ENCODE data around the gene TEX28.
A peak's percentile ranks its signal among the peaks of the same experiment; 100 is the strongest.
"Not testable (repeated sequence)": the region's sequence is repeated elsewhere in the genome, so short reads cannot be mapped to it uniquely, and the experiment has no call there.

The TEX28 gene

DNA sequence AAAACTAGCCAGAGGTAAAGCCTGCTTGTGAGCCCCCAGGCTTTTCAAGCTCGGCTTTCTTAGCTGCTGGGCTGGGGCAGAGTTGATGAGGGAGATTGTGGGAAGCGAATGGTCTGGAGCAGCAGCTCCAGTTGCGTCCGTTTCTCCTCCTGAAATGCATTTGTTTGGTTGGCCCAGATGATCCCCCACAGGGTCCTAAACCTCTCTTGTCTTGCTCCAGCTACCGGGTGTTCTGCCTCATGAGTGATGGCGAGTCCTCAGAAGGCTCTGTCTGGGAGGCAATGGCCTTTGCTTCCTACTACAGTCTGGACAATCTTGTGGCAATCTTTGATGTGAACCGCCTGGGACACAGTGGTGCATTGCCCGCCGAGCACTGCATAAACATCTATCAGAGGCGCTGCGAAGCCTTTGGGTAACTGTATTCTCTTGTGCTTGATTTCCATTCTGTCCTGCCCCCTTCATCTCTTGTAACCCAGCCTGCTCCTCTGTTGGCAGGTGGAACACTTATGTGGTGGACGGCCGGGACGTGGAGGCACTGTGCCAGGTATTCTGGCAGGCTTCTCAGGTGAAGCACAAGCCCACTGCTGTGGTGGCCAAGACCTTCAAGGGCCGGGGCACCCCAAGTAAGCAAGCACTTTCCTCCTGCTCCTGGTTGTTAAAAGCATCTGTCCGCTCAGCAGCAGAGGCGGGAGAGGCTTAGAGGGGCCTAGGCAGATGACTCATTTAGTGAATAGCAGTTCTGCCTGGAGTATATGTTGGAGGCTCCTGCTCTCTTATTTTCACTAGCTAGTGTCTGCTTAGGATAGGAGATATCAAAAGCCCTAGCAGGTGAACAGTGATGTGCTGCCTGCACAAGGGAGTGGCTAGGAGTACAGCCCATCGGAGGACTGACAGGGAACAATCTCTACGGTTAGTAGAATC is 16.0 kb upstream of the TEX28 start:
- no peak for DNase-seq

DNA sequence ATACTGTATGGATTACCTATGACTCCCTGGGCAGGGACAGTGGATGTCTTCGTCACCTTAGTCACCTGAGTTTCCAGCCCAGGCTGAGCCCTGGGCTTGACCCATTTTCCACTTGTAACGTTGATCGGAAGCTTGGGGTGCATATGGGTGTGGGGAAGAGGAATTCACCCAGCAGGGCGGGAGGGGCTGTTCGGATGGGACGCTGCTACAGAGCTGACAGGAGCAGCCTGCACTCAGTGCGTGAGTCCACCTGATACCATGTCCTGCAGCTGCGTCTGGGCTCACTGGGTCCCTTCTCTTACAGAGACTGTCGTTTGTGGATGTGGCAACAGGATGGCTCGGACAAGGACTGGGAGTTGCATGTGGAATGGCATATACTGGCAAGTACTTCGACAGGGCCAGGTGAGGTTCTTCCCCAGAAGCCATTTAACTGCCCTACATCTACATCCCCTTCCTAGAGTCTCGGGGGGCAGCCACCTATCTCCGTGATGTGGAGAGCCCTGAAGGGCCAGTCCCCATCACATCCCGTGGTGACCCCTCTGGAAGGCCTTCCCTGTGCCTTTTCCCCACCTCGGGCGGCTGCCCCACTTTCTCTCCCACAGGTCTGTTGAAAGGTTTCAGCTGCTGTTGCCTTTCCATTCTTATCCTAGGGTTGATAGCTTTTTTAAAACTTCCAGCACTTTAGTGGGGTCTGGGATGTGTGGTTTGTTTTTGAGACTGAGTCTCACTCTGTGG is 14.3 kb upstream of the TEX28 start:
- DNase-seq, result no peak

DNA sequence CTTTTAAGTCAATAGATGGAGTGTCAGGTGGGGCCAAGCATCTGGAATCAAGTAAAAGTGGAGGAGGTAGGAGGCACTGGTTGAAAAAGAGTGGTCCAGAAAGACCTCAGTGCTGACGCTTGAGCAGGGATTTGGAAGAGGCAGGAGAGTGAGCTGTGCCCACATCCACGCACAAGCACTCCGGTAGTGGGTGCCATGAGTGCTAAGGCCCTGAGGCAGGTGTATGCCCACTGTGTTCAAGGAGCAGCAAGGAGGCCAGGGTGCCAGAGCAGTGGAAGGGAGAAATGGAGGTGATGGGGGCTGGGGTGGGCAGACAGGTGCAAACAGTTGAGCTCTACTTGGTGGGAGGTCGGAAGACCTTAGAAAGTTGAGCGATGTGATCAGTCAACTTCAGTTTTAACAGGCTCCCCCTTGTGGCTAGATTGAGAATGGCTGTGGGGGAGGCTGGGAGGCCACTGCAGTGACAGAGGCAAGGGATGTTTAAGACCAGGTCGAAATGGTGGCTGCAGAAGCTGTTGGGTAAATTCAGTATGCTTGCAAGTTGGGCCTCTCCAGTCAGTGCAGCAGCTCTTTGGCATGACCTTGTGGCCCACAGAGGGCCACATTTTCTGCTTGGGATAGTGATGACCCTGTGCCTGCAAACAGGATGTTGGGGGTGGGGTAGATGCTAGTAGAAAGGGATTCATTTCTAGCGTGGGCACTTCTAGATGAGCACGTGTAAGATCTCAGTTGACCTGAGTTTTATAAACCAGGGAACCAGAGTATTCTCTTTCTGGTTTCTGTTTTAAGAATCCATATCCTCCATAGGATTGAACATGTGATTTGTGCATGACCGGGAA is 13.4 kb upstream of the TEX28 start:
- peak; percentile 65 for DNase-seq

DNA sequence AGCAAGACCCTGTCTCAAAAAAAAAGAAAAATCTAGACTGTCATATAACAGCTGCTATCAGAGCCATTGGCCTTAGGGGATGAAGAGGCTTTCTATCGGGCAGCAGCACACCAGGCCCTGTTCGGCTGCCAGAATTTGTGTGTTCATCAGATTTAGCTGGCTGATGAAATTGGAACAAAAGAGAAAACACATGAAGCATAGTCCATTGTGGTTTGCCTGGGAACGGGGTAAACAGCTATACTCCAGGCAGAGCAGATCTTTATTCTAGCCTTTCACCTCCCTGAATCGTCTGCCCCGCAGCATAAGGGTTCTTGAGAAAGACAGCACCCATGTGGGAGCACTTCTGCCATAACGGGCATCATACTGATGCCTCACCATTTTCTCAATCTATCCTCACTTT is 12.3 kb upstream of the TEX28 start:
- DNase-seq, result no peak

DNA sequence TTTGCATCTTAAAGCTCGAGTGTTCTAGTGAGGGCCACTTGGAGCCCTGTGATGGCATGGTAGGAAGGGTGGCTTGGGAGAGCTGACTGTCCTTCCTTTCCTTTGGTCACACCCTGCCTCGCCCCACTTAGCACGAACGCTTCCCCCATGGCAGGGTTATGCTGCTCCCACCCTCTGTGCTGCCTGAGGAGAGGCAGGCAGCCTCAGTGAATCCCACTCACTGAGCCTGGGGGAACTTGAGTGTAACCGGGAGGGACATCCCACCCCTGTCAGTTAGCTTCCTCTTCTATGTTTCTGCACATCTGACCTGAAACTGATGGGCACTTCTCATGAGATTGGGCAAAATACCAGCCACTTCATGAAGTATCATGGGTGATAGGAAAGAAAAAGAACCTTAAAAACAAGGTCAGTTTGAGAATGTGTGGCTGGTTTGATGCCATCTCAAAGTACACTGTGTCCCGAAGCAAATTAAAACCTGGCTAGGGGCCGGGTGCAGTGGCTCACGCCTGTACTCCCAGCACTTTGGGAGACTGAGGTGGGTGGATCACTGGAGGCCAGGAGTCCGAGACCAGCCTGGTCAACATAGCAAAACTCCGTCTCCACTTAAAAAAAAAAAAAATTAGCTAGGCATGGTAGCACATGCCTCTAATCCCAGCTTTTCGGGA is 10.7 kb upstream of the TEX28 start:
- no peak for DNase-seq

DNA sequence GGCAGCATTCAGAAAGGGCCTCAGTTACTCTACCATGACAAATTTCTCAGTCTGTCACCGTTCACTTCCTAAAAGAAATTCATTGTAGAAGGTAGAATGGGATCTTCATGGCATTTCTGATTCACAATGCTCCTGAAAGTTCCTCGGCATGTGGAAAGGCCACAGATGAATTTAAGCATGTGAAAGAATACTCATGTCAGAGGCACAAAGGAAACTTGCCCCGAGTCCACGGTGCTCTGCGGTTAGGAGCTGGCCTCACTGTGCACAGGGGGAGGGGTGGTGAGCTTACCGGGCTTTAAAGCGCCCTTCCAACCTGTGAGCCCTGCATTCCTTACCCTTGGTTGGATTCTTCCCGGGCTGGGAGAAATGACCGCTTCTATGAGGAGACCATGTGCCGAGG is 9.9 kb upstream of the TEX28 start:
- no peak for DNase-seq

DNA sequence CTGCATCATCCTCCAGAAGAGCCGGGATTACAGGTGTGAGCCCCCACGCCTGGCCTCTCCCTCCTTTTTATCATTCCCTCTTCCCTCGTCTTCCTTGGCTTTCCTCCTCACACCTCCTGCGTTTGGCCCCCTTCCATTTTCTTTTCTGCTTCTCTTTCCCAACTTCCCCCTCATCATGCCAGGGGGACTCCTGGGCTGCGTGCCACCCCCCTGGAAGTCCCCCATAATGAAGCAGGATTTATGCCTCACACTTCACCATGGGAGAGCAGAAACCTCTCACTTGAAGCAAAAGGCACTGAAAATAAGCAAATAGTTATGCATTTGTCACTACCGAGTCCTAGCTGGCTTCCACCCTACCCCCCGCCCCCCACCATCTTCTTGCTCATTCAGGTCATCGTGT is 8.6 kb upstream of the TEX28 start:
- no peak for DNase-seq

DNA sequence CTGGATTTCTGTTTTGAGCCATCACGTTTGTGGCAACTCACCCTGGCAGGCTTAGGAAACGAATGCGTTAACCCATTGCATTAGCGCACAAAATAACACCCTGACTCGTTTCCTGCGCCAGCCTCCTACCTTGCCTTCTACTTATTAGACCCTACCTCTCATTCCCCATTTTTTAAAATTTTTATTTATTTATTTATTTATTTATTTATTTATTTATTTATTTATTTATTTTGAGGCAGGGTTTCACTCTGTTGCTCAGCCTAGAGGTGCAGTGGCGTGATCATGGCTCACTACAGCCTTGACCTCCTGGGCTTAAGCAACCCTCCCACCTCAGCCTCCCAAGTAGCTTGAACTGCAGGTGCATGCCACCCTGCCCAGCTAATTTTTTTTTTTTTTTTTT is 8.1 kb upstream of the TEX28 start:
- DNase-seq, result not testable (repeated sequence)

DNA sequence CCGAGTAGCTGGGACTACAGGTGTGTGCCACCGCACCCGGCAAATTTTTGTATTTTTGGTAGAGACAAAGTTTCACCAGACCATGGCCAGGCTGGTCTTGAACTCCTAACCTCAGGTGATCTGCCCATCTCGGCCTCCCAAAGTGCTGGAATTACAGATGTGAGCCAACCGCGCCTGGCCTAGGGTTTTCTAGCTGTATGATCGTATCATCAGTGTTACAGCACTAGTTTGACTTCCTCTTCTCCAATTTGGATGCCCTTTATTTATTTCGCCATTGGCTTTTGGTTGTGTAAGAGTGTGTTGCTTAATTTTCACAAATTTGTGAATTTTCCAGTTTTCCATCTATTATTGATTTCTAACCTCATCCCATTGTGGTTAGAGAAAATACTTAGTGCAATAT is 5.9 kb upstream of the TEX28 start:
- DNase-seq, result no peak

DNA sequence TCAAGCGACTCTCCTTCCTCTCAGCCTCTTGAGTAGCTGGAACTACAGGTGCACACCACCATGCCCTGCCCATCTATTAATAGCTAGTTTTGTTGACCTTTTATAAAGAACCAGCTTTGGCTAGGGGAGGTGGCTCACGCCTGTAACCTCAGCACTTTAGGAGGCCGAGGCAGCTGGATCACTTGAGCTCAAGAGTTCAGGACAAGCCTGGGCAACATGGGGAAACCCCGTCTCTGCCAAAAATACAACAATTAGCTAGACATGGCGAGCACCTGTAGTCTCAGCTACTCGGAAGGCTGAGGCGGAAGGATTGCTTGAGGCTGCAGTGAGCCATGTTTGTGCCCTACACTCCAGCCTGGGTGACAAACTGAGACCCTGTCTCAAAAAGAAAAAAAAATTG is 3.4 kb upstream of the TEX28 start:
- DNase-seq, result no peak

DNA sequence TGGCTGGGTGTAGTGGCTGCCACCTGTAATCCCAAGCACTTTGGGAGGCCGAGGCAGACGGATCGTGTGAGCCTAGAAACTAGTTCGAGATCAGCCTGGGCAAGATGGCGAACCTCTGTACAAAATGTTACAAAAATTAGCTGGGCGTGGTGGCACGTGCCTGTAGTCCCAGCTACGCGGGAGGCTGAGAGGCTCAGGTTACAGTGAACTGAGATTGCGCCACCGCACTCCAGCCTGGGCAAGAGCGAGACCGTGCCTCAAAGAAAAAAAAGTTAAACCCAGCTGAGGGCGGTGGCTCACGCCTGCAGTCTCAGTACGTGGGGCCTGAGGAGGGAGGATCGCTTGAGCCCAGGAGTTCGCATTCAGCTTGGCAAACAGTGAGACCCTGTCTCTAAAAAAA is 1.8 kb upstream of the TEX28 start:
- DNase-seq, result no peak

DNA sequence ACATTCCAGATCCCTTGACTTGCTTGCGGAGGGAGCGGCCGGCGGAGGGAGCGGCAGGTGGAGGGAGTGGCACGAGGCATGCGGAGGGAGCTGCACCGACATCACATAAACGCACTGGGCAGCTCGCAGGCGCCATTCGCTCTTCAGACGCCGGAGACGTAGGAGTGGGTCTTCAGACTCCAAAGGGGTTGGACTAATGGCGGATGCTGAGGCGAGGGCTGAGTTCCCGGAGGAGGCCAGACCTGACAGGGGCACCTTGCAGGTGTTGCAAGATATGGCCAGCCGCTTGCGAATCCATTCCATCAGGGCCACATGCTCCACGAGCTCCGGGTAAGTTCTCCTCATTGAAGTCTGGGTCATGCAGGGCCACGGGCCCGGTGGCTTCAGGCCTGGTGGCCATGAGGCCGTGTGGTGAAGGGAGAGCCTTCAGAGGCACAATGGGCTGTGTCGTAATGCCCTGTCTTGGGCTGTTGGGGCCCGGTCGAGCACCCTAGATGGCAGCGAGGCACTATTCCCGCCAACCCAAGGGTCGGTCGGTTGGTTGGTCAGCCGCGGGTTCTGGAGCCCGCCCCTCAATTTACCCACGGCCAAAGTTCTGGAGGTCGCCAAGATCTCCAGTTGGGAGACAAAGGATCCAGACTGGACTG is 863 bp upstream of the TEX28 start, which contains the start of gene TKTL1:
TKTL1 (plus strand) TSS at position 132 of the 647 bp plus-strand sequence; CDS start at position 197, 65 bp downstream.
- DNase-seq, result no peak

DNA sequence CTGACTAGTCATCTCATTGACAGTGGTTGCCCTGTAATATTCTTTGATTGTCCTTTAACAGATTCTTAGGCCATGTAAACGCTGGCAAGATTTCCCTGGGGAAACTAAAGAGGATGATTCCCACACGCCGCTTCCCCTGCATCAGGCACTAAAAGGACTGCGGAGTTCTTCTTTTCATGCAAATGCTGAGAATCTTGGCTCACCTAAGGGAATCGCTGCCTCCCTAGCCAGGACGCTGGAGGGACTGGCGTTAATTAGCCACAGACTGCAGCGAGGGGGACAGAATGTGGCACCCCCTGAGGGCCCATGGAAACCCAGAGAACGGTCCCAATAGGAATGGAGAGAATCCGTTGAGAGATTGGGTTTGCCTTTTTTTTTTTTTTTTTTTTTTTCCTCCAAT is 8.5 kb downstream of the TEX28 start:
- DNase-seq, result not testable (repeated sequence)

DNA sequence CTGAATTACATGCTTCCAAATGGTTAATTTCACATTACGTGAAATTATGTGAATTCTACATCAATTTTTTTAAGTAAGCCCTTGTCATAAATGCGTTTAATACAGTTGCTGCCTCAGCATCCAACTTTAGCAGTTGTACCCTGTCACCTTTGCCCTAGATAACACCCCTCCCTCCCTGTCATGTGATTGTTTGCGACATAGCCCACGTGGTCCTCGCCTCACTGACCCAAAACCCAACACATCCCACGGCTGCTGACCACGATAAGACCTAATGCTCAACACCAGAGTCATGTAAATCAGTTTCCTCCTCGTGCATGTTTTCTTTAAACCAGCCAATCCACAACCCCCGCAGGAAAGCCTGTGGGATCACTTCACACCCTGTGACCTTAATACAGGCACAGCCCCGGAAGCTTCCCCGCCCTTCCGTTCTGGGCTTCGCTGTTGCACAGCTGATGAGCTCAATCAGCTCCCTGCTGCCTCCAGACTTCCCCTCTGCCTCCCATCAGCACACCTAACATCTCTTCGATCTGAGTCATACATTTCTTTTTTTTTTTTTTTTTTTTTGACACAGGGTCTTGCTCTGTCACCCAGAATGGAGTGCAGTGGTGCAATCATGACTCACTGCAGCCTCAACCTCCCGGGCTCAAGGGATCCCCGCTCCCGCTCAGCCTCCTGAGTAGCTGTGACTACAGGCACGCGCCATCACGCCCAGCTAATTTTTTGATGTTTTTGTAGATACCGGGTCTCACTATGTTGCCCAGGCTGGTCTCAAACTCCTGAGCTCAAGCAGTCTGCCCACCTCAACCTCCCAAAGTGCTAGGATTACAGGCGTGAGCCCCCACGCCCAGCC is 10.2 kb downstream of the TEX28 start:
- not testable (repeated sequence) for DNase-seq

DNA sequence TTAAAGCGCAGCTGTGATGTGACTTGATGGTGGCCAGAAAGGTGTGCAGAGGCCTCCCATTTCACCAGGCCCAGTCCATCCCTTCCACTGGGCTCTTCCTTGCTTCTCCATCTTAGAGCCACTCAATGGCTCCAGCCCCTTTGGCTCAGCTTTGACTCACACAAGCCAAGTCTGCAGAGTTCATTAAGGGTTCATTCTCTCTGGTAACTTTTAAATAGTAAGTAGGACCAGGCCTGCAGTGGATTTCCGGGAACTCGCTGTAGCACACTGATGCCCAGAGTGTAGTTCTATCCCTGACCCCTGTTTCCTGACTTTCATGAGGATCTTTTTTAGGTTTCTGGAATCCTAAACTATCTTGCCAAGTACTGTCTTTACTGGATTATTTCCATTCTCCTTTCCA is 25.7 kb downstream of the TEX28 start:
- not testable (repeated sequence) for DNase-seq

DNA sequence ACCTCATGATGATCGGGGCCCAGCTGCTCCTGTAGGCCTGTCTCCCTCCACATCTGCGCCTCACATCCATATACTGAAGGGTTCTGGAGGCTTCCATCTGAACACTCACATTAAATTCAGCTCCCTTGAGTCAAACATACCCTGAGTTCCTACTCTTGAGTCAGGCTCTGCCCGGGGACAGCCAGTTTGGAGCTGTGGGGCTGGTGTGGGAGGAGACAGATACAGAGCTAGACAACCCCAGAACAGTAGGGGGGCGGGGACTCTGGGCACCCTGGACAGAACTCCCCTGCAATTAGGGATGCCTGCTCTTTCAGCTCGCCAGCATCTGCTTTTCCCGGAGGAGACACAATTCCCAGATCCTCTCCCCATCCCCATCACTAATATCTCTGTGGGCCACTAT is 31.9 kb downstream of the TEX28 start:
- DNase-seq, result not testable (repeated sequence)

DNA sequence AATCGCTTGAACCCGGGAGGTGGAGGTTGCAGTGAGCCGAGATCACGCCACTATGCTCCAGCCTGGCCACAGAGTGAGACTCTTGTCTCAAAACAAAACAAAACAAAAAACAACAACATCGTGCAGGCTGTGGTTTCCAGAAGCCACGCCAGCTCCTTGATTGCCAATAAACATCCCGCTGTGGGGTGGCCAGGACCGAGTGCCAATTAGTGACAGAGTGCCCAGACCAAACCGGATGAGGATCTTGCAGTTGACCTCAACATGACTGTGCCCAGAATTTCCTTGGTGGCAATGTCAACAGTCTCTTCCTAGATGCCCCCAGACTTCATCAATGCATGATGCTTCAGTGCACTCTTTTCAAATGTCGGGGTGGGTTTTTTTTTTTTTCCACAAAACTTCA is 36.2 kb downstream of the TEX28 start:
- DNase-seq, result not testable (repeated sequence)

DNA sequence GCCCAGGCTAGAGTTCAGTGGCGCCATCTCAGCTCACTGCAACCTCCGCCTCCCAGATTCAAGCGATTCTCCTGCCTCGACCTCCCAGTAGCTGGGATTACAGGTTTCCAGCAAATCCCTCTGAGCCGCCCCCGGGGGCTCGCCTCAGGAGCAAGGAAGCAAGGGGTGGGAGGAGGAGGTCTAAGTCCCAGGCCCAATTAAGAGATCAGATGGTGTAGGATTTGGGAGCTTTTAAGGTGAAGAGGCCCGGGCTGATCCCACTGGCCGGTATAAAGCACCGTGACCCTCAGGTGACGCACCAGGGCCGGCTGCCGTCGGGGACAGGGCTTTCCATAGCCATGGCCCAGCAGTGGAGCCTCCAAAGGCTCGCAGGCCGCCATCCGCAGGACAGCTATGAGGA is 37.6 kb downstream of the TEX28 start, which contains the start of gene OPN1MW3:
OPN1MW3 (plus strand) TSS at position 301 of the 400 bp plus-strand sequence; CDS start at position 339, 38 bp downstream.
- not testable (repeated sequence) for DNase-seq

DNA sequence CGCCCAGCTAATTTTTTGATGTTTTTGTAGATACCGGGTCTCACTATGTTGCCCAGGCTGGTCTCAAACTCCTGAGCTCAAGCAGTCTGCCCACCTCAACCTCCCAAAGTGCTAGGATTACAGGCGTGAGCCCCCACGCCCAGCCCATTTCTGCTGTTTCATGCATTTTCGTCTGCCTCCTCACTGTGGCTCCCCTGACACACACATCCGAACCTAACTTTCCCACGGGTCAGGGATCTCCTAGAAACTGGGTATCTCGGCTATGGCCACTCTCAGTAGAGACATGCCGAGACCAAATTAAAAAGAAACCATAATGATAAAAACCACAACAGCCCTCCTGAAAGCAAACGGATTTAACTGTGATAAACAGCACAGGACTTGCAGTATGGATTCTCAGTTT is 46.8 kb downstream of the TEX28 start:
- not testable (repeated sequence) for DNase-seq

DNA sequence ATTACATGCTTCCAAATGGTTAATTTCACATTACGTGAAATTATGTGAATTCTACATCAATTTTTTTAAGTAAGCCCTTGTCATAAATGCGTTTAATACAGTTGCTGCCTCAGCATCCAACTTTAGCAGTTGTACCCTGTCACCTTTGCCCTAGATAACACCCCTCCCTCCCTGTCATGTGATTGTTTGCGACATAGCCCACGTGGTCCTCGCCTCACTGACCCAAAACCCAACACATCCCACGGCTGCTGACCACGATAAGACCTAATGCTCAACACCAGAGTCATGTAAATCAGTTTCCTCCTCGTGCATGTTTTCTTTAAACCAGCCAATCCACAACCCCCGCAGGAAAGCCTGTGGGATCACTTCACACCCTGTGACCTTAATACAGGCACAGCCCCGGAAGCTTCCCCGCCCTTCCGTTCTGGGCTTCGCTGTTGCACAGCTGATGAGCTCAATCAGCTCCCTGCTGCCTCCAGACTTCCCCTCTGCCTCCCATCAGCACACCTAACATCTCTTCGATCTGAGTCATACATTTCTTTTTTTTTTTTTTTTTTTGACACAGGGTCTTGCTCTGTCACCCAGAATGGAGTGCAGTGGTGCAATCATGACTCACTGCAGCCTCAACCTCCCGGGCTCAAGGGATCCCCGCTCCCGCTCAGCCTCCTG is 47.4 kb downstream of the TEX28 start:
- not testable (repeated sequence) for DNase-seq
